Measurements from ENCODE around the gene ASAP2.
"Not testable (repeated sequence)": the region's sequence is repeated elsewhere in the genome, so short reads cannot be mapped to it uniquely, and the experiment has no call there.

ASAP2 gene

GRCh38 chr2:9251154-9252001, 44.8 kb downstream of the ASAP2 start:
- DNase-seq (ENCODE audit: low read depth in 2 of 2) = no peak

DNA sequence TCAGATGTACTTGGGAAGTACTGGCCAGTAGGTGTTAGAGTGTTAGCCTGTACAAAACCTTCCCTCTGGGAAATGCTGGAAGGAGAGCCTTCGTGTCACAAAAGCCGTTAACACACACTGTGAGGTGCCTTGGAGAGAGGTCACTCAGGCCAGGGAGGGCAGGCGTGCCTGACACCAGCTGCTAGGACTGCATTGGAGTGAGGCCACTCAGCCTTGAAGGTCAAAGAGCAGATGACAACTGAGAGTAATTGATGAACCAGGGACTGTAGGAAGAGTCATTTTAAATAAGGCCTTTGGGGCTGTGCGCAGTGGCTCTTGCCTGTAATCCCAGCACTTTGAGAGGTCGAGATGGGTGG, 45.4 kb downstream of the ASAP2 start:
- DNase-seq (ENCODE audit: low read depth in 2 of 2) = no peak

DNA sequence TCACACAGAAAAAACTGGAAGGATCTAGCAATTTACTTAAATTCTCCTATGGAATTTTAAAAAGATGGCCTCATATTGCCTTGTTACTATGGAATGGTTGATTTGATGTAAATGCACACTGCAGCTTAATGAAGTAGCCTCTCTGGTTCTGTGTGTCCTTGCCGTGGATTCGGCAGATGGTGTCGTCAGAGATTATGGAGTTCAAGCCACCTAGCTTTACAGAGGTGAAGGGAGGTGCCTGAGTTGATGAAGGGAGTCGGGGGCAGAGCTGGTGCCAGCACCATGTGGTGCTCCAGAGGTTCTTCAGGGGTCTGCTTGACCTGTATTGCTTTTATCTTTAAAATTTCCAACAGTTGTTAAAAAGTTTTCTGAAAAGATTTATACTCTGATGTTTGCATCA, 48.8 kb downstream of the ASAP2 start:
- DNase-seq (ENCODE audit: low read depth in 2 of 2) = no peak

GRCh38 chr2:9256147-9256546, 49.5 kb downstream of the ASAP2 start:
- DNase-seq (ENCODE audit: low read depth in 2 of 2) = no peak

DNA sequence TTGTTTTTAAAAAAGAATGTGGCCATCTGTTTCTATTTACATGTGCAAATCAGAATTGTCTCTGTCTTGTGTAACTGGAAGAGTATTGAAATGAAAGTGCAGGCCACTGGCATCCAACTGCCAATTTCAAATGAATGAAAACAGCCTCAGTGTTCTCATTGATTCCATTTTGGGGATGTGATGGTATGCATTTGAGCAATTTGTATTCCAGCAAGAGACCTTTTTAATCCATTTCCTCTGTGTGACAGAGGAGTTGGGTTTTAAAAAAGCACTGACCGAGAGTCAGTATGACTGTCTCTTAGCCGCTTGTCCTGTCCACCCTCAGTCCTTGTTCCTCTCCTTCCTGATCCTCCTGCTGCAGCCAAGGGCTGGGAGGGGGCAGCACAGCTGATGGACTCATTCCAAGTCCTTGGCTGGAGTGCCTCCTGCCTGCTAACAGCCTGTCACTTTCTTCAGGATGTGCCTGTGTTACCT, 50.0 kb downstream of the ASAP2 start:
- no peak for DNase-seq (ENCODE audit: low read depth in 2 of 2)

DNA sequence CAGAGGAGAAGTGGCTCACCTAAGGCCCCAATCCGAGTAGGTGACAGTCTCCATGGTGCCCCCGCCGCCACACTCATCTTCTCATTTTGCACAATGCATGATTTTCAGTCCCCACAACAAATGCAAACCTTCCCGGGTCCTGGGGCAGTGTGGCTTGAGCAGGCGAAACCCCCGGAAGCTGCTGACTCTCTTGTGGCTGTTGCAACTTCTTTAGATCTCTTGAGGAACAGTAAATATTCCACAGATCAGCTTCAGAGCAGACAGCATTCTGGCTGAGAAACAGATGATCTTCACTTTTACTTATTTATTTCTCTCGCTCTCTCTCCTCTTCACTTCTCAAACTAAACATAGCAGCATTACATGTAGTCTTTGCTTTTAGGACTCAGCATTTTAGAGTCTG, 51.9 kb downstream of the ASAP2 start:
- DNase-seq (ENCODE audit: low read depth in 2 of 2) = no peak

DNA sequence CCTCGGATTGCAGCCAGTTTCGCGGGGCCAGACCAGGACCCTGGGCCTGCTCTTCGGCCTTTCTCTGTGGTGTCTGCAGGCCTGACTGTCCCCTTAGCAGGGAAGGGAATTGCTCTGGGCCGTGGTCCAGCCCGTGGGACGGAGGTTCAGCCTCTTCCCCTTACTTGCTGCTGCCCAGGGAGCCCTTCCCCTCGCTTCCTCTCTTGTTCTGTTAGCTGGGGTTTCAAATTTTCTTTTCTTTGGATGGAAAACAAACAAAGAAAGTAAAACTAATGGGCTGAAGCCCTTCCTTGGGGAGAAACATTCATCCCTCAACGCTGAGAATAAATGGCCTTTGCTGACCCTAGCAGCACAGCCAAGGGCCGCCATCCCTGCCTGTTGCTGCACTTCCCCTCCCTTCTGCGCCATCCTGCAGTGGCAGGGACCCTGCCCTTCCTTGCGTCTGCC, 52.4 kb downstream of the ASAP2 start:
- DNase-seq (ENCODE audit: low read depth in 2 of 2) = no peak

DNA sequence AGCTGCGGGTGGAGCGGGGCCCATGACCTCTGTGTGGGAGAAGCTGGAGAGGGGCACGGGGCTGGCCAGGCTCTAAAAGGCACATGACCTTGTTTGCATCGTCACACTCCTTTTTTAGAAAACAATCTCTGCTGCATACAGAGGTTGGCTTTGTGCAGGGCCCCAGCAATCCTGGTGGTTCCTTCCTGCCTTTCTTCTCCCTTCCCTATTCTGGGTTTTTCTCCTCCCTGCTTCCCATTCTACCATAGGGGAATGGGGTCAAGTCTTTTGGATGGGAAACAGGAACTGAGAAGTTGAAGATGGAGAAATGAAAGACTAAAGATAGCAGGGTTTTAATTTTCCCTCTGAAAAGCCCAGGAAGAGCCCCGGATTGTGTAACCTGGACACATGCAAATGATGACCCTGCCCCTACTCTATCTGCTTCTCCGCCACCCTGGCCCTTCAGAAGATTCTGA, 53.9 kb downstream of the ASAP2 start:
- DNase-seq (ENCODE audit: low read depth in 2 of 2) = no peak

- no peak for DNase-seq (ENCODE audit: low read depth in 2 of 2)
These were observed 54.7 kb downstream of the ASAP2 start for GRCh38 chr2:9261231-9261883.

DNA sequence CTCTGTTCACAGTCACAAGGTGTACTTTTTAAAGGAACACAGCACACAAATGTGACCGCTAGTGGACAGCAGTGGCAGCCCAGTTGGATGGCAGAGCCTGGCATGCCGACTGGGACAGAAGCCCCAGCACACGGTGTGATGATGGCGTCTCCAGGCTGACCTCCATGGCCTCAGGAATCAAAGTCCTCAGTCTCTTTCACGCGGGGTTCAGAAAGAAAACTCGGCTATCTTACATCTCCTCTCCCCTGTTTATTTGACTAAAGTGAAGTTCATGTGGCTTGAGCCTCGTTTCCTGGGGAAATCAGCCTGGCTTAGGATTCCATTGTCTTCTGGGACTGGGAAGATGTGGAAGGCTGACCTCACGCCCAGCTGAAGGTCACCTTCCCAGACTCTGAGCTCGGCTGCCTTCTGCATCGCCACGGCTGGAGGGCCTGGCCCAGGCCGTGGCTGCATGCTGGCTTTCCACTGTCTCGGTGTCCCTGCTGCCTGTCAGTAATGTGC, 56.1 kb downstream of the ASAP2 start:
- no peak for DNase-seq (ENCODE audit: low read depth in 2 of 2)

DNA sequence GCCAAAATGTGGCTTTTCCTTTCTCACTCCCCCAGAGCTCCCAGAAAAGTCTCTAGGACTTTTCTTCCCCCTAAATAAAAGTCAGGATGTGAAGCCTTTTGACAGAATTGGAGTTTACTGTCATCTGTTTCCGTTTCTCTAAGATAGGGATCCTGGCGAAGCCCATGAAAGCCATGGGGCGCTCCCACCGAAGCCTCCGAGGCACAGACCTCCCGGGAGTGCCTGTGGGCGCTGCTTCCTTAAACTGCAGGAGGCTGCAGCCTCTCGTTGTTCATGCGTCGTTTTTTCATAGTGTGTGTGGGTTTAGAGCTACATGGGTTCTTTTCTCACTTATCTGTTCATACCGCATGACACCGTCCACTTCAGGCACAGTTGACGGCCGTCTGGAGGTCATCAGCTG, 56.8 kb downstream of the ASAP2 start:
- no peak for DNase-seq (ENCODE audit: low read depth in 2 of 2)

GRCh38 chr2:9264301-9264700, 57.7 kb downstream of the ASAP2 start:
- no peak for DNase-seq (ENCODE audit: low read depth in 2 of 2)

DNA sequence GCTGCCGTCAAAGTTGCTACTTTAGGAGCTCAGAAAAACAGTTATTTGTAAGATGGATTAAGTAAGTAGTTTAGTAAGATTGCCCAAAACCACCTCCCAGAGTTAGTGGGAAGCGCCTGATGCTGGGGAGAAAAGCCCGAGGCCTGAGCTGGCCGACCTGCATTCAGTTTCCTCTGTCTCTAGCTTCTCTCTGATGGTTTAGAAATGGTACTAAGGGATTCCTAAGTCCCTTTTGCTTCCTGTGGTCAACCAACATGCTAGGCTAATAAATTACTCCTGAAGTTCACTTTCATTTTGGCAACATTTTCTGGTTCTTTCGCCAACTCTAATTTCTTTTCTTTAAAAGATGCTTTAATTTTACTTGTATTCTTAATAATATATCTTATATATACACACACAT, 60.1 kb downstream of the ASAP2 start:
- DNase-seq (ENCODE audit: low read depth in 2 of 2) = no peak

DNA sequence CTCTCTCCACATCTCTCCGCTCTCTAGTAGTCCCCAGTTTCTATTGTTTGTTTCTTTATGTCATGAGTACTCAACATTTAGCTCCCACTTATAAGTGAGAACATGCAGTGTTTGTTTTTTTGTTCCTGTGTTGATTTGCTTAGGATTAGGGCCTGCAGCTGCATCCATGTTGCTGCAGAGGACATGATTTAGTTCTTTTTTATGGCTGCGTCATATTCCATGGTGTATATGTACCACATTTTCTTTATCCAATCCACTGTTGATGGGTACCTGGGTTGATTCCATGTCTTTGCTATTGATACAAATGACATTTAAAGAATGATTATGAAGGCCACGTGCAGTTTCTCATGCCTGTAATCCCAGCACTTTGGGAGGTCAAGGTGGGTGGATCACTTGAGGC, 60.7 kb downstream of the ASAP2 start:
- DNase-seq (ENCODE audit: low read depth in 2 of 2) = not testable (repeated sequence)

DNA sequence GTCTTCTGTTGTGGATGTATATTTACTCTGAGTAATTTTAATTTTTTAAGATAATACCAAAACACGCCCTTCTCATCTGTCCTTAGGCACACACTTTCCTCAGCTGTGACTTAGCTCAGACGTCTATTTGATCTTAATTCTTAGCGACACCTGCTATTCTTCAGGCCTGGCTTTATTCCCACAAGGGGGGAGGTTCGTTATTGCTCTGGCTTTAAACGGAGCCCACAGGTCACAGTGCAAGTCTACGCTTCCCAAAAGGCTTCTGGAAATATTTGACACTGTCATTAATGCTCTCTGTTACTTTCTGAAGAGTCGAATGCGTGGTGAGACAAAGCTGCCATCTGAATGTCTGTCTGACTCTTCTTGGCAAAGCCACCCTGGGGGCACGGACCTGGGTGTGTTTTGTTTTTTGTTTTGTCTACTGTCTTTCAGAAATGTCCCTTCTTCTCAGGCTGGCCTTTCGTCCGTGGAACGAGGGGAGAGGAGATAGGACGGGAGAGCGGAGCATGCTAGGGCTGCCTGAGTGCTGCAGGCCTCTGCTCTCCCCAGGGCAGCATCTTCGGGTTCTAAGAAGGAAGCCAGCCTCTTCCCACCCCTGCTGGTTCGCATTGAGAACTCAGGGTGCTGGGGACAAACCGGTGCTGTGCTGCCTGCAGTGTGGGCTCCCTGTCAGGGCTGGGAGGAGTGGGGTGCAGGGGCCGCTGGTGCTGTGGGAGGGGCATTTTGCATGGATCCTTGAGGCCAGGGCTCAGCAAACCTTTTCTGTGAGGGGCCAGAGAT, 61.9 kb downstream of the ASAP2 start:
- no peak for DNase-seq (ENCODE audit: low read depth in 2 of 2)

- DNase-seq (ENCODE audit: low read depth in 2 of 2) = no peak
These were observed 62.7 kb downstream of the ASAP2 start for GRCh38 chr2:9269295-9269694.

DNA sequence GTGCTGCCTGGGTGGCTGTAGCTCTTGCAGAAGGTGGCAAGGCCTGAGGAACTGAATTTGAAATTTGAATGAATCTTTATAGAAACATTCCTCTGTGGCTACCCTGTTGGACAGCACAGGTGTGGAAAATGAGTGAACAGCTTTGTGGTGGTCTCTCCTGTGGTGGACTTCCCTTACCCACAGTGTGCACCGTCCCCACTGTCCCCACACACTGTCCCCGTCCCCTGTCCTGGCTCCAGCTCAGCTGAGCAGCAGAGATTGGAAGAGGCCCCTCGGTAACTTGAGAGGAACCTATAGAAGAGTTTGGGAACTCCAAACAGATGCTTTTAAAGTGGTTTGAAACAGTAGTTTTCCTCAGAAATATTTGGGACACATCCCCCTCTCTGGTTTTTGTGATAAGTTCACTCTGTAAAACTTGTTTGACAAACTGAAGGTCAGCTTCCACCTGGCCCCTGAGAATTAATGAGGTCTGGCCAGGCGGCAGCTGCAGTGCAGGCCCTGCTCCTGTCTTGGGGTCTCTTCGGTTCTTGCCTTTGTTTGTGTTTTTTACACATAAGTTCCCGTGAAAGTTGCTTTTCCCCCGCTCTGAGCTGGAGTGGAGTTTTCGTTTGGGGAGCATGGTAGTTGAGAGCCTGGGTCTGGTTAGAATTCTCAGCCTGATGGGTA, 63.2 kb downstream of the ASAP2 start:
- DNase-seq (ENCODE audit: low read depth in 2 of 2) = no peak

GRCh38 chr2:9271091-9271490, 64.5 kb downstream of the ASAP2 start:
- DNase-seq (ENCODE audit: low read depth in 2 of 2) = no peak

GRCh38 chr2:9271691-9272090, 65.1 kb downstream of the ASAP2 start:
- no peak for DNase-seq (ENCODE audit: low read depth in 2 of 2)

DNA sequence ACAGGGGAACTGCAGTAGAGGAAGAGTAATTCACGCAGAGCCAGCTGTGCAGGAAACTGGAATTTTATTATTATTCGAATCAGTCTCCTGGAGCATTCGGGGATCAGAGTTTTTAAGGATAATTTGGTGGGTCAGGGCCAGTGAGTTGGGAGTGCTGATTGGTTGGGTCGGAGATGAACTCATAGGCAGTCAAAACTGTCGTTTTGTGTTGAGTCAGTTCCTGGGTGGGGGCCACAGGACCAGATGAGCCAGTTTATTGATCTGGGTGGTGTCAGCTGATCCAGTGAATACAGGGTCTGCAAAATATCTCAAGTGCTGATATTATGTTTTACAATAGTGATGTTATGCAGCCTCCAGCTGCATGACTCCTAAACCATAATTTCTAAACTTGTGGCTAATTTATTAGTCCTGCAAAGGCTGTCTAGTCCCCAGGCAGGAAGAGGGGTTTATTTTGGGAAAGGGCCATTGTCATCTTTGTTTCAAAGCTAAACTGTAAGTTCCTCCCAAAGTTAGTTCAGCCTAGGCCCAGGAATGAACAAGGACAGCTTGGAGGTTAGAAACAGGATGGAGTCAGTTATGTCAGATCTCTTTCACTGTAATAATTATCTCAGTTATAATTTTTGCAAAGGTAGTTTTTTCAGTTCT, 67.0 kb downstream of the ASAP2 start:
- no peak for DNase-seq (ENCODE audit: low read depth in 2 of 2)

DNA sequence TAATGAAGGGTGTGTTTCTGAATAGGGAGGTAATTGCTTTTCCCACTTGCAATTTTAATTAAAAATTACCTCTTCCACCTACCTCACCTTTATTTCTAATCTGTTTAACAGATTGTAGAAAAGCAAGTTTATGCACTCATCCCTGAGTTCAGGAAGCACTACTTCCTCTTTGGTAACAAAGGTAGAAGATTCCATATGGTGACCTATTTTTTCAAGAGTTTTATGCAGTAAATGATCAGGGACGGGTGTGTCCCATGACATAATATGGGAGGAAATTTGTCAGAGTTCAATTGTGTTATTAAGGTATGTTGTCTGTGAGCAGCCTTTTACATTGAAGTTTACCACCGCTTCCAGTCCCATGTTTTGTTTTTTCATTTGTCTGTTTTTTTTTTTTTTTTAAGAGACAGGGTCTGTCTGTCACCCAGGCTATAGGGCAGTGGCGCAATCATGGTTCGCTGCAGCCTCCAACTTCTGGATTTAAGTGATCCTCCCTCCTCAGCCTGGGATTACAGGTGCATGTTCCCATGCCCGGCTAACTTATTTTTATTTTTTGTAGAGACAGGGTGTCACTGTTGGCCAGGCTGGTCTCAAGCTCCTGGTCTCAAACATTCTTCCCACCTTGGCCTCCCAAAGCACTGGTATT, 68.2 kb downstream of the ASAP2 start:
- no peak for DNase-seq (ENCODE audit: low read depth in 2 of 2)
